ENCODE results near the gene EBF3.

EBF3 gene

GRCh38 chr10:129970465-129971364, 6.6 kb upstream of the EBF3 start:
- DNase-seq = no peak

- no peak for DNase-seq
Measured at GRCh38 chr10:129969911-129970464, 5.9 kb upstream of the EBF3 start.

GRCh38 chr10:129969184-129969910, 5.3 kb upstream of the EBF3 start:
- no peak for DNase-seq

- DNase-seq = no peak
Measured at GRCh38 chr10:129968853-129969183, 4.7 kb upstream of the EBF3 start.

GRCh38 chr10:129968020-129968852, 4.2 kb upstream of the EBF3 start:
- no peak for DNase-seq

GRCh38 chr10:129967579-129968019, 3.5 kb upstream of the EBF3 start:
- no peak for DNase-seq

GRCh38 chr10:129966889-129967578, 3.0 kb upstream of the EBF3 start:
- DNase-seq = no peak

- DNase-seq = no peak
Measured at GRCh38 chr10:129966370-129966888, 2.4 kb upstream of the EBF3 start.

- no peak for DNase-seq
Measured at GRCh38 chr10:129965959-129966358, 1.9 kb upstream of the EBF3 start.

GRCh38 chr10:129965425-129965808, 1.3 kb upstream of the EBF3 start:
- DNase-seq = no peak

GRCh38 chr10:129964611-129965424, 744 bp upstream of the EBF3 start:
- DNase-seq = no peak

- DNase-seq = no peak
Measured at GRCh38 chr10:129962872-129963640, 1.0 kb downstream of the EBF3 start.

GRCh38 chr10:129962031-129962871, 1.8 kb downstream of the EBF3 start:
- no peak for DNase-seq

GRCh38 chr10:129961157-129961701, 2.8 kb downstream of the EBF3 start:
- DNase-seq = no peak

GRCh38 chr10:129960481-129961156, 3.5 kb downstream of the EBF3 start:
- DNase-seq = peak; percentile 22

- peak; percentile 68 for DNase-seq
Measured at GRCh38 chr10:129959544-129960480, 4.3 kb downstream of the EBF3 start.
